ENCODE results near the gene DHRS1.

DHRS1 gene

GRCh38 chr14:24253936-24254335 is 45.6 kb downstream of the DHRS1 start:
- no peak overlapping the region for H3K4me3 ChIP-seq (ENCODE audit: low read depth, low read length)
- TF ChIP-seq, protein P1, sequence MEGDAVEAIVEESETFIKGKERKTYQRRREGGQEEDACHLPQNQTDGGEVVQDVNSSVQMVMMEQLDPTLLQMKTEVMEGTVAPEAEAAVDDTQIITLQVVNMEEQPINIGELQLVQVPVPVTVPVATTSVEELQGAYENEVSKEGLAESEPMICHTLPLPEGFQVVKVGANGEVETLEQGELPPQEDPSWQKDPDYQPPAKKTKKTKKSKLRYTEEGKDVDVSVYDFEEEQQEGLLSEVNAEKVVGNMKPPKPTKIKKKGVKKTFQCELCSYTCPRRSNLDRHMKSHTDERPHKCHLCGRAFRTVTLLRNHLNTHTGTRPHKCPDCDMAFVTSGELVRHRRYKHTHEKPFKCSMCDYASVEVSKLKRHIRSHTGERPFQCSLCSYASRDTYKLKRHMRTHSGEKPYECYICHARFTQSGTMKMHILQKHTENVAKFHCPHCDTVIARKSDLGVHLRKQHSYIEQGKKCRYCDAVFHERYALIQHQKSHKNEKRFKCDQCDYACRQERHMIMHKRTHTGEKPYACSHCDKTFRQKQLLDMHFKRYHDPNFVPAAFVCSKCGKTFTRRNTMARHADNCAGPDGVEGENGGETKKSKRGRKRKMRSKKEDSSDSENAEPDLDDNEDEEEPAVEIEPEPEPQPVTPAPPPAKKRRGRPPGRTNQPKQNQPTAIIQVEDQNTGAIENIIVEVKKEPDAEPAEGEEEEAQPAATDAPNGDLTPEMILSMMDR (IDR thresholded peaks at IDR 0.05; ENCODE audit: borderline replicate concordance, insufficient read depth, low read depth, low read length) = no peak

- TF ChIP-seq, protein P1 (IDR thresholded peaks at IDR 0.05; ENCODE audit: borderline replicate concordance, insufficient read depth, low read depth, low read length) = no peak
- H3K4me3 ChIP-seq (ENCODE audit: low read depth, low read length) = no peak overlapping the region
Observed at GRCh38 chr14:24252289-24253124, 47.1 kb downstream of the DHRS1 start.

- TF ChIP-seq, protein P1 (IDR thresholded peaks at IDR 0.05; ENCODE audit: borderline replicate concordance, insufficient read depth, low read depth, low read length) = no peak
Observed at GRCh38 chr14:24251880-24252288, 47.7 kb downstream of the DHRS1 start.

DNA sequence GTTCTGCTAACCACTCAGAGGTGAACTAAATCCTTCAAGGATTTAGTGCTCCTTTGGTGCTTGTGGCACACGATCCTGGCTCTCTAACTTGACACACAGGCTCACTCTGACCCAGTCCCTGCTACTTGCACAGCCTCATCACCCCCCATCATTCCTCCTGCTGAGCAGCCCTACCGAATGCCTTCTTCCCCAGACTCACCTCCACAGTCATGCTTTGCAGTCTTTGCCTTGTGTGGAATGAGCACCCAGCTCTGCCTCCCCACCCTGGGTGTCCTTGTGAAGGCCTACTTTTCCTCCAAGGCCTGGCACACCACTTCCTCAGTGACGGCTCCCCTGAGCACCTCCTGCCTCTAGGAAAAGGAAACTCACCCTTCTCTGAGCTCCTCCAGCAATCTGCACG is 49.2 kb downstream of the DHRS1 start:
- H3K4me3 ChIP-seq (ENCODE audit: low read depth, low read length) = no peak overlapping the region
- TF ChIP-seq, protein P1 (IDR thresholded peaks at IDR 0.05; ENCODE audit: borderline replicate concordance, insufficient read depth, low read depth, low read length) = no peak

More at GRCh38 chr14:24251880-24252288, 47.7 kb downstream of the DHRS1 start:
- H3K4me3 ChIP-seq (ENCODE audit: low read depth, low read length) = no peak overlapping the region

- no peak overlapping the region for H3K4me3 ChIP-seq (ENCODE audit: low read depth, low read length)
- TF ChIP-seq, protein P1 (IDR thresholded peaks at IDR 0.05; ENCODE audit: borderline replicate concordance, insufficient read depth, low read depth, low read length) = no peak
Observed at GRCh38 chr14:24249230-24250021, 50.2 kb downstream of the DHRS1 start.

- TF ChIP-seq, protein P1 (IDR thresholded peaks at IDR 0.05; ENCODE audit: borderline replicate concordance, insufficient read depth, low read depth, low read length) = no peak
- H3K4me3 ChIP-seq (ENCODE audit: low read depth, low read length) = no peak overlapping the region
Observed at GRCh38 chr14:24247422-24247821, 52.2 kb downstream of the DHRS1 start.

Data from GM12875 (cell line).